ENCODE measurements around the gene TMPRSS3.

Gene TMPRSS3

DNA sequence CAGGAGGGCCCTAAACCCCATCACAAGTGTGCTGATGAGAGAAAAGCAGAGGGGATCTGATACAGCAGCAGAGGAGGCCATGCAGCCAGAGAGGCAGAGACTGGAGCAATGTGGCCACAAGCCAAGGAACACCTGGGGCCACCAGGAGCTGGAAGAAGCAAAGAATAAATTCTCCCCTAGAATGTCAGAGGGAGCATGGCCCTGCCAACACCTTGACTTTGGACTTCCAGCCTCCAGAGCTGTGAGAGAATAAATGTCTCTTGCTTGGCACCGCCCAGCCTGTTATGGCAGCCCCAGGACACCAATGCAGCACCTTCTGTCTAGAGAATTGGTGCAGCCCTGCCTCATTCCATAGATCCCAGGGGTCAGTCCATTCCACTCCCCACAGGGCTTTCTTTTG lies 33.2 kb upstream of the TMPRSS3 start:
- TF ChIP-seq, protein P1, sequence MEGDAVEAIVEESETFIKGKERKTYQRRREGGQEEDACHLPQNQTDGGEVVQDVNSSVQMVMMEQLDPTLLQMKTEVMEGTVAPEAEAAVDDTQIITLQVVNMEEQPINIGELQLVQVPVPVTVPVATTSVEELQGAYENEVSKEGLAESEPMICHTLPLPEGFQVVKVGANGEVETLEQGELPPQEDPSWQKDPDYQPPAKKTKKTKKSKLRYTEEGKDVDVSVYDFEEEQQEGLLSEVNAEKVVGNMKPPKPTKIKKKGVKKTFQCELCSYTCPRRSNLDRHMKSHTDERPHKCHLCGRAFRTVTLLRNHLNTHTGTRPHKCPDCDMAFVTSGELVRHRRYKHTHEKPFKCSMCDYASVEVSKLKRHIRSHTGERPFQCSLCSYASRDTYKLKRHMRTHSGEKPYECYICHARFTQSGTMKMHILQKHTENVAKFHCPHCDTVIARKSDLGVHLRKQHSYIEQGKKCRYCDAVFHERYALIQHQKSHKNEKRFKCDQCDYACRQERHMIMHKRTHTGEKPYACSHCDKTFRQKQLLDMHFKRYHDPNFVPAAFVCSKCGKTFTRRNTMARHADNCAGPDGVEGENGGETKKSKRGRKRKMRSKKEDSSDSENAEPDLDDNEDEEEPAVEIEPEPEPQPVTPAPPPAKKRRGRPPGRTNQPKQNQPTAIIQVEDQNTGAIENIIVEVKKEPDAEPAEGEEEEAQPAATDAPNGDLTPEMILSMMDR (conservative IDR thresholded peaks at IDR 0.05; ENCODE audit: control insufficient read depth, insufficient read depth, low read depth, low read length): no peak
- no peak overlapping the region for H3K4me3 ChIP-seq (ENCODE audit: control insufficient read depth, low read depth, low read length)
- no peak for DNase-seq (ENCODE audit: low read depth)

DNA sequence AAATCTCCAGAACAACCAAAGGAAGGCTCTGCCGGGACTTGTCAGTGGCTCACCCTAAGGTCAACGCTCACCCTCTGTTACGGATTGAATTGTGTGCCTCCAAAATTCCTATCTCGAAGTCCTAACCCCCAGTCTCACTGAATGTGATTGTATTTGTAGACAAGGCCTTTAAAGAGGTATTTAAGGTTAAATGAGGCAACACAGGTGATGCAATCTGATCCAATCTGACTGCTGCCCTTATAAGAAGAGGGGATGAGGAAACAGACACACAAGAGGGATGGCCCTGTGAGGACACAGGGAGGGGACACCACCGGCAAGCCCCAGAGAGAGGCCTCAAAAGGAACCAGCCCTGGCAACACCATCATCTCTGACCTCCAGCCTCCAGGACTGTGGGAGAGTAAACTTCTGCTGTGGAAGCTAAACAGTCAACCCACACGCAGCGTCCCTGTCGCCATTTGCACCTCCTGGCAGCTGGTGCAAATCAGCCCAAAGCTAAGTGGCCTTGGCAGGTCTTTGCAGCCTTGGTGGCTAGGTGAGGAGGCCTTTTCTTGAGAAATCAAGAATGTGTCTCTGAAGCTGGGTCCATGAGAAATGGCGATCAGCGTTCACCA lies 32.1 kb upstream of the TMPRSS3 start:
- H3K4me3 ChIP-seq (ENCODE audit: control insufficient read depth, low read depth, low read length): no peak overlapping the region
- DNase-seq (ENCODE audit: low read depth): no peak
- TF ChIP-seq, protein P1 (conservative IDR thresholded peaks at IDR 0.05; ENCODE audit: control insufficient read depth, insufficient read depth, low read depth, low read length): no peak

DNA sequence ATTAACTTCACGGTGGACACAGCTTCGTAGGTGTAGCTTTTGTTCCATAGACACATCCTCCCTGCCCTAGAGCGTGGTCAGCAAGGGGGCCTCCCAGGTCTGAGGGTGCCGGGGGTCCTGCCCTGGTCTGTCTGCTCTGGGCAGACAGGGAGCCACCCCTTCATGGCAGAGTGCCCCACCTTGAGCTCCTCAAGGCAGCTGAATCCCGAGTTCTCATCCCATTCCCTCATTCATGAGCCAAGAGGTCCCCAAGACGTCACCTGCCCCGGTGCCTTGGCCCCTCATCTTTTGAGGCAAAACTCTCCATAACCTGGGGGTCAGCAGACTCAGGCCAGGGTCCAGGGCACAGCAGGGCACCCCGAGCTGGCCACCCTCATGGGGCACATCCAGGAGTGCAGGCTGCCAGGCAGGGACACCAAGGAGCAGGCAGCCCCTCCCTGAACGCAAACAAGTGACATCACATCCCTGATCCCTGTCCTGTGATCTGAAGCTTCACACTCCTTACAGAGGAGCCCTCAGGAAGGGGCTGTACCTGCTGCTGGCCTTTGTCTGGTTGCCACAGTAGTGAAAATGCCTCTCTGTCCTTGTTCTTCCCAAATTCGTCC lies 31.1 kb upstream of the TMPRSS3 start:
- no peak overlapping the region for H3K4me3 ChIP-seq (ENCODE audit: control insufficient read depth, low read depth, low read length)
- TF ChIP-seq, protein P1 (conservative IDR thresholded peaks at IDR 0.05; ENCODE audit: control insufficient read depth, insufficient read depth, low read depth, low read length): no peak
- no peak for DNase-seq (ENCODE audit: low read depth)

DNA sequence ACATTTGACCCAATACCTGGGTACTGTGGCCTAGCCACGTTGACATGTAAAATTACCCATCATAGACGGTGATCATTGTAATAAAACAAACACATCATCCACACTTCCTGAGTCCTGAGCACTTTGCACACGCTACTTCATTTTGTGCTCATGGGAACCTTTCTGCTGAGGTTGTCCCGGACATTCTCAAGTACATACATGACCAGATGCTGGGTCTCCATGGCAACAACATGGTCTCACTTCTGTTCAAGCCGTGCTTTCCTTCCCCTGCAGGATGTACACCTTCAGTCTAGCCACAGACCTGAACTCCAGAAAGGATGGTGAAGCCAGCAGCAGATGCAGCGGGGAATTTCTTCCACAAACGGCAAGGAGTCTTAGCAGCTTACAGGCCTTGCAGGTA lies 30.6 kb upstream of the TMPRSS3 start:
- no peak overlapping the region for H3K4me3 ChIP-seq (ENCODE audit: control insufficient read depth, low read depth, low read length)
- TF ChIP-seq, protein P1 (conservative IDR thresholded peaks at IDR 0.05; ENCODE audit: control insufficient read depth, insufficient read depth, low read depth, low read length): no peak
- no peak for DNase-seq (ENCODE audit: low read depth)

DNA sequence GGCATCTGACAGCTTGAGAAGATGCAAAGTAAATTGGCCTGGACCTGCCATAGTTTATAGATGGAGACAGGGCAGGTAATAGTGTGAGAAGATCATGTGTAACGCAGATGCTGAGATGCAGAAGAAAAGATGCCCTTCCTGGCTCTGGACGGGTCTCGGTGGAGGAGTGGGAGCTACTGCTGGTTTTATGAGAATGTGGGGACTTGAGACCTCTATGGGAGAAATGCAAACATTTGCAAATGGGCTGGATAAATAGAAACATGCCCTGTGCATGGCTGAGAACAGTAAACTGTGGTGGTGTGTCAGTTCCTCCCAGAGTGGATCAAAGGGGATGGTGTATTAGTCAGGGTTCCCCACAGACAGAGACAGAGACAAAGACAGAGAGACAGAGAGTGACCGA lies 29.7 kb upstream of the TMPRSS3 start:
- TF ChIP-seq, protein P1 (conservative IDR thresholded peaks at IDR 0.05; ENCODE audit: control insufficient read depth, insufficient read depth, low read depth, low read length): no peak
- no peak for DNase-seq (ENCODE audit: low read depth)
- H3K4me3 ChIP-seq (ENCODE audit: control insufficient read depth, low read depth, low read length): no peak overlapping the region

DNA sequence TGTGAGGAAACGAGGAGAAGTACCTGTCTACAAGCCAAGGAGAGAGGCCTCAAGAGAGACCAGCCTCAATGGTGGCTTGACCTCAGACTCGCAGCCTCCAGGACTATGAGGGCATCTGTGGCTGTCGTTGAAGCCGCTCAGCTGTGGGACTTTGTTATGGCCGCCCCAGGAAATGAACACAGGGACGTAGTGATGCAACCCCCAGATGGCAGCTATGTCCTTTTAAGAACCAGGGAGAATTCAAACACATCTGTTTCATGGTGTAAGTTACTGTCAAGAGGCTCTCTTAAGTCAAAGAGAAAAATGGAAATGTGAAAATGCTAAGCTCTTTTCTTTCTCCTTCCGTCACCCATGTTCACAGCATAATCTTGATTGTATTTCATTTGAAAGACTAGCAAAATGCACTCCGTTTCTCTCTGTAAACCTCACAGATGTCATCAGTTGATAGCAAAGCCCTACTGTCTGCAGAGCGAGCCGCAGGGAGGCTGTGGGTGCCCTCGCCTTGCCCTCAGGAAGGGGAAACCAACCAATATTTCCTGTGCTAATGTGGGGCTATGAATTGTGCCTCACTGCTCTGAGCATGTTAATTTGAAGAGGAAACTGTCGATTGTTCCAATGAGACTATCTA lies 29.2 kb upstream of the TMPRSS3 start:
- no peak overlapping the region for H3K4me3 ChIP-seq (ENCODE audit: control insufficient read depth, low read depth, low read length)
- TF ChIP-seq, protein P1 (conservative IDR thresholded peaks at IDR 0.05; ENCODE audit: control insufficient read depth, insufficient read depth, low read depth, low read length): no peak
- no peak for DNase-seq (ENCODE audit: low read depth)
